ENCODE data around the gene CLDN7.
A peak's percentile ranks its signal among the peaks of the same experiment; 100 is the strongest.

Gene CLDN7

DNA sequence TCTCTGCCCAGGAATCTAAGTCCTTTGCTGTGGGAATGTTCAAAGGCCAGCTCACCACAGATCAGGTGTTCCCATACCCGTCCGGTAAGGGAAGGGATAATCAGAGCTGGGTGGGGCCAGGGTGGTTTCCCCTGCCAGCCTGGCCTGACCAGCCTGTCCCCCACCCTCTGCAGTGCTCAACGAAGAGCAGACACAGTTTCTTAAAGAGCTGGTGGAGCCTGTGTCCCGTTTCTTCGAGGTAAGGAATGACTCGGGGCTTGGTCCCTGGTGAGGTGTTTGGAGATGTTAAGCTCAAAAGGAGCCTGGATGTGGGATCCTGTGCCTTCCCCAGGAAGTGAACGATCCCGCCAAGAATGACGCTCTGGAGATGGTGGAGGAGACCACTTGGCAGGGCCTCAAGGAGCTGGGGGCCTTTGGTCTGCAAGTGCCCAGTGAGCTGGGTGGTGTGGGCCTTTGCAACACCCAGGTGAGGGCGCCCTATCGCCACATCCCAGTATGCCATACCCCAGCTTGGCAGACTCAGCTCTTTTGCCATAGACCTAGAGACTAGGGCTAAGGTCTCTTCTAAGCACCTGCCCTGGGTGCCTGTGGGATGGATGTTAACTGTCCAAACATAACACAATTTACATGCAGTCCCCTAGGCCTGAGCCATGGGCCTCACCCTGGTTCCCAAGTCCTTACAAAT, 41.5 kb downstream of the CLDN7 start:
- no peak overlapping the region for H3K4ac ChIP-seq (ENCODE audit: low read length)
- H3K4me3 ChIP-seq (ENCODE audit: low read length in 2 of 2): peak overlapping the region; percentile 67 to 93
- peak overlapping the region; percentile 20 for H2AK5ac ChIP-seq (ENCODE audit: low read depth, low read length)
- H4K8ac ChIP-seq (ENCODE audit: low read depth, low read length): no peak overlapping the region
- no peaks in the 10 kb centered on the region for H3K9me3 ChIP-seq (replicated peaks in 1 of 2; ENCODE audit: control insufficient read depth in 2 of 2, insufficient read depth in 1 of 2, low read depth in 1 of 2, low read length in 2 of 2)
- H3K23ac ChIP-seq (ENCODE audit: low read depth, low read length, poor library complexity): peak overlapping the region; percentile 98
- H2BK15ac ChIP-seq (ENCODE audit: low read length): no peak overlapping the region
- peak overlapping the region; percentile 99 for H3K4me2 ChIP-seq (ENCODE audit: insufficient read depth, low read length, poor library complexity, severe bottlenecking)
- peaks cover 36 to 53% of the 10 kb centered on the region in 2 donors for H3K36me3 ChIP-seq (replicated peaks in 1 of 2; ENCODE audit: control insufficient read depth in 2 of 2, insufficient read depth in 2 of 2, low read length in 2 of 2)
- no peak overlapping the region for H2AFZ ChIP-seq (ENCODE audit: low read length)
- no peak overlapping the region for H2BK12ac ChIP-seq (ENCODE audit: low read length)
- DNase-seq (ENCODE audit: low spot score): no peak
- peaks cover 2% of the 10 kb centered on the region for H3K79me1 ChIP-seq (ENCODE audit: low read depth, low read length)
- H4K91ac ChIP-seq (ENCODE audit: low read depth, low read length, poor library complexity): no peak overlapping the region
- H3K4me1 ChIP-seq (ENCODE audit: control insufficient read depth in 2 of 2, insufficient read depth in 1 of 2, low read depth in 1 of 2, low read length in 2 of 2): peaks cover 23 to 29% of the 10 kb centered on the region in 2 donors
- peak overlapping the region; percentile 96 for H3K9ac ChIP-seq (ENCODE audit: low read depth, low read length, poor library complexity)
- peak overlapping the region; percentile 22 for H3K14ac ChIP-seq (ENCODE audit: low read length)
- no peak overlapping the region for H2BK120ac ChIP-seq (ENCODE audit: low read depth, low read length)
- H2BK5ac ChIP-seq (ENCODE audit: low read length): no peak overlapping the region
- H3K18ac ChIP-seq (ENCODE audit: low read length): no peak overlapping the region
- WGBS, 2 donors (ENCODE audit: extremely low coverage in 2 of 2, insufficient read length in 2 of 2, insufficient replicate concordance in 1 of 2): no CpG with 5 or more reads among the region's 11 CpGs
- H3K27me3 ChIP-seq (ENCODE audit: control insufficient read depth in 3 of 3, insufficient read depth in 3 of 3, low read depth in 1 of 3, low read length in 3 of 3): no peaks in the 10 kb centered on the region
- peak overlapping the region; percentile 23 for H3K27ac ChIP-seq (replicated peaks; ENCODE audit: low read length)

DNA sequence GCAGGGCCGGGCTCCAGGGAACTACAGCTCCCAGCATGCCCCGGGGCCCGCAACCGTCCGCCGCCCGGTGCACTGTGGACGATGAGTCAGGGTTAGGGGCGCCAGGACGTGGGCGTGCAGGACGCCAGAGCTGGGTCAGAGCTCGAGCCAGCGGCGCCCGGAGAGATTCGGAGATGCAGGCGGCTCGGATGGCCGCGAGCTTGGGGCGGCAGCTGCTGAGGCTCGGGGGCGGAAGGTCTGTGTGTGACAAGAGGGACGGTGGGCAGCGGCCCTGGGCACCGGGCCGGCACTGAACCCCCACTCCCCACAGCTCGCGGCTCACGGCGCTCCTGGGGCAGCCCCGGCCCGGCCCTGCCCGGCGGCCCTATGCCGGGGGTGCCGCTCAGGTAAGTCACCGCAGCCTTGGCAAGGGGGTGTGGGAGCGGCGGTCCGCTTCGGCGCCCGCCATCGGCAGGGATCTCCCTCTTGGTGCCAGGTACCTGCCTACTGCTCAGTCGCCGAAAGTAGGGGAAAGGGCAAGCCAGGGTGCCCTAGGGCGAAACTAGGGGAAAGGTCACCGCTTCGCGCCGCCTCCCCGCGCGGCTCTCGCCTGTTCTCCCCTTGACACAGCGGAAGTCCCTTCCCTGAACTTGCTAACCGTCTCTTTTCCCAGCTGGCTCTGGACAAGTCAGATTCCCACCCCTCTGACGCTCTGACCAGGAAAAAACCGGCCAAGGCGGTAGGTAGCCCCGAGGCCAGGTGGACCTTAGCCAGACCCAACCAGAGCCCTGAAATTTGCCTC, 42.3 kb downstream of the CLDN7 start, which contains the start of the genes ACADVL and DLG4:
Gene ACADVL, plus strand, starts transcription at position 127 of the 781 bp plus-strand sequence. Its CDS starts 47 bp downstream, at position 174.
Gene DLG4, minus strand, starts transcription at position 25 of the 781 bp plus-strand sequence.
- Histone ChIP-seq H2BK5ac (ENCODE audit: low read length) (peak within 1 kb of the TSS; percentile 47), H3K9ac (ENCODE audit: low read depth, low read length, poor library complexity) (peak within 1 kb of the TSS; percentile 96), H3K27me3 (ENCODE audit: control insufficient read depth in 3 of 3, insufficient read depth in 3 of 3, low read depth in 1 of 3, low read length in 3 of 3) (no peaks in the 10 kb centered on the region), H3K79me1 (ENCODE audit: low read depth, low read length) (peaks cover 2% of the 10 kb centered on the region), H3K4me3 (ENCODE audit: low read length in 2 of 2) (peak within 1 kb of the TSS; percentile 67 to 93), H3K23ac (ENCODE audit: low read depth, low read length, poor library complexity) (peak within 1 kb of the TSS; percentile 98), H4K91ac (ENCODE audit: low read depth, low read length, poor library complexity) (no peak within 1 kb of the TSS), H3K4ac (ENCODE audit: low read length) (no peak within 1 kb of the TSS), H2BK120ac (ENCODE audit: low read depth, low read length) (no peak within 1 kb of the TSS), H3K9me3 (replicated peaks in 1 of 2; ENCODE audit: control insufficient read depth in 2 of 2, insufficient read depth in 1 of 2, low read depth in 1 of 2, low read length in 2 of 2) (no peaks in the 10 kb centered on the region), H3K14ac (ENCODE audit: low read length) (peak within 1 kb of the TSS; percentile 22), H3K18ac (ENCODE audit: low read length) (peak within 1 kb of the TSS; percentile 92), H2AK5ac (ENCODE audit: low read depth, low read length) (peak within 1 kb of the TSS; percentile 22), H3K4me1 (ENCODE audit: control insufficient read depth in 2 of 2, insufficient read depth in 1 of 2, low read depth in 1 of 2, low read length in 2 of 2) (peaks cover 29 to 35% of the 10 kb centered on the region in 2 donors), H2BK12ac (ENCODE audit: low read length) (no peak within 1 kb of the TSS), H2AFZ (ENCODE audit: low read length) (peak within 1 kb of the TSS; percentile 83), H3K4me2 (ENCODE audit: insufficient read depth, low read length, poor library complexity, severe bottlenecking) (peak within 1 kb of the TSS; percentile 99), H2BK15ac (ENCODE audit: low read length) (peak within 1 kb of the TSS; percentile 35), H3K27ac (replicated peaks; ENCODE audit: low read length) (peak within 1 kb of the TSS; percentile 62), H3K36me3 (replicated peaks in 1 of 2; ENCODE audit: control insufficient read depth in 2 of 2, insufficient read depth in 2 of 2, low read length in 2 of 2) (peaks cover 30 to 46% of the 10 kb centered on the region in 2 donors), H4K8ac (ENCODE audit: low read depth, low read length) (no peak within 1 kb of the TSS)
- peak; percentile 73 for DNase-seq (ENCODE audit: low spot score)
- WGBS, 2 donors (ENCODE audit: extremely low coverage in 2 of 2, insufficient read length in 2 of 2, insufficient replicate concordance in 1 of 2): no CpG with 5 or more reads among the region's 63 CpGs

- Histone ChIP-seq H3K23ac (ENCODE audit: low read depth, low read length, poor library complexity) (no peak overlapping the region), H2BK12ac (ENCODE audit: low read length) (no peak overlapping the region), H4K91ac (ENCODE audit: low read depth, low read length, poor library complexity) (no peak overlapping the region), H2AFZ (ENCODE audit: low read length) (peak overlapping the region; percentile 83), H3K4me3 (ENCODE audit: low read length in 2 of 2) (peak overlapping the region; percentile 58 to 67), H3K36me3 (replicated peaks in 1 of 2; ENCODE audit: control insufficient read depth in 2 of 2, insufficient read depth in 2 of 2, low read length in 2 of 2) (peaks cover 26 to 39% of the 10 kb centered on the region in 2 donors), H3K4me1 (ENCODE audit: control insufficient read depth in 2 of 2, insufficient read depth in 1 of 2, low read depth in 1 of 2, low read length in 2 of 2) (peaks cover 29 to 35% of the 10 kb centered on the region in 2 donors), H3K4me2 (ENCODE audit: insufficient read depth, low read length, poor library complexity, severe bottlenecking) (peak overlapping the region; percentile 38), H2BK120ac (ENCODE audit: low read depth, low read length) (no peak overlapping the region), H3K27me3 (ENCODE audit: control insufficient read depth in 3 of 3, insufficient read depth in 3 of 3, low read depth in 1 of 3, low read length in 3 of 3) (no peaks in the 10 kb centered on the region), H3K9me3 (replicated peaks in 1 of 2; ENCODE audit: control insufficient read depth in 2 of 2, insufficient read depth in 1 of 2, low read depth in 1 of 2, low read length in 2 of 2) (no peaks in the 10 kb centered on the region), H3K79me1 (ENCODE audit: low read depth, low read length) (peaks cover 2% of the 10 kb centered on the region), H2BK5ac (ENCODE audit: low read length) (no peak overlapping the region), H3K18ac (ENCODE audit: low read length) (peak overlapping the region; percentile 38), H3K27ac (replicated peaks; ENCODE audit: low read length) (peak overlapping the region; percentile 3), H4K8ac (ENCODE audit: low read depth, low read length) (no peak overlapping the region), H3K4ac (ENCODE audit: low read length) (no peak overlapping the region), H3K14ac (ENCODE audit: low read length) (no peak overlapping the region), H3K9ac (ENCODE audit: low read depth, low read length, poor library complexity) (no peak overlapping the region), H2AK5ac (ENCODE audit: low read depth, low read length) (peak overlapping the region; percentile 22), H2BK15ac (ENCODE audit: low read length) (peak overlapping the region; percentile 6)
- WGBS, 2 donors (ENCODE audit: extremely low coverage in 2 of 2, insufficient read length in 2 of 2, insufficient replicate concordance in 1 of 2): no CpG with 5 or more reads among the region's 12 CpGs
- DNase-seq (ENCODE audit: low spot score): no peak
These were observed 43.0 kb downstream of the CLDN7 start for GRCh38 chr17:7219229-7219811.
